HG03097 (cell line): ENCODE results near the gene MYO18B.

Experiments
- ATAC-seq: cut with Tn5 transposase; IDR thresholded peaks from one replicate; pipeline ENCODE4 v1.9.1; 2021; ENCODE audit not compliant: unreplicated experiment, low FRiP score

The MYO18B gene

DNA sequence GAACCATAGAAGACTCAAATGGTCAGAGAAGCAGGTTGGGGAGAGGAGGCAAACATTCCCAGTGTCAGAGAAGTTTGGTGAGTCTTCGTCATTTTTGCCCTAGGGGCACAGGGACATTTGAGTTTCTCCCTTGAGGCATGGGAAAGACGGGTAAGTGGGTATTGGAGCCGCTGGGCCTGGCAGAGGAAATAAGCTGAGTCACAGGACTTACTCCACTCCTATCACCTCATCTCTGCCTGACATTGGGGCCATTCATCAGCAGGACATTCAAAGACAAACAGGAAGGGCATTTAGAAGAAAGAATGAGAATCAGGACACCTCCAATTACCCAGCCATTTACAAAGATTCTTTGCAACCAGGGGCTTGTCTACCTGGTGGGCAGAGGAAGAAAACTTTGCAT lies 326.6 kb downstream of the MYO18B start:
- ATAC-seq: no peak

DNA sequence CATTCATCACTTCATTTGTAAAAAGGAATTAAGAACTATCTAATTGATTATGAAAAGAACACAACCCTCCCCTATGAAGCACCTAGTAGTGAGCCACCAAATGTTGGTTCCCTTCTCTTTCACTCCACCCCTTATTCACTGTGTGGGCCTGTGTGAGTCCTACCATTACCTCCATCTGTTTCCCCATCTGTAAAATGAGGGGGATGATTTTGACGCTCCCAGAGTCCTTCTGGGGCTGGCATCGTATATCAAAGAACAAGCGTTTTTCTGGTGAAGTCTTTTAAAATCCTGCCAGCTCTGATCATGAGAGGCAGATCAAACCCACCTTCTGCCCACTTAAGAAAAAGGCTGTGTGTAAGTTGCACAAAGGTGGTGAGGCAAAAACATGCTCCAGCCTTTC lies 330.6 kb downstream of the MYO18B start:
- ATAC-seq: no peak

- no peak for ATAC-seq
Measured at GRCh38 chr22:26075251-26075650, 333.3 kb downstream of the MYO18B start.

GRCh38 chr22:26079009-26079408 lies 337.0 kb downstream of the MYO18B start:
- ATAC-seq: no peak
